ENCODE results near the gene SOS1.

DNA sequence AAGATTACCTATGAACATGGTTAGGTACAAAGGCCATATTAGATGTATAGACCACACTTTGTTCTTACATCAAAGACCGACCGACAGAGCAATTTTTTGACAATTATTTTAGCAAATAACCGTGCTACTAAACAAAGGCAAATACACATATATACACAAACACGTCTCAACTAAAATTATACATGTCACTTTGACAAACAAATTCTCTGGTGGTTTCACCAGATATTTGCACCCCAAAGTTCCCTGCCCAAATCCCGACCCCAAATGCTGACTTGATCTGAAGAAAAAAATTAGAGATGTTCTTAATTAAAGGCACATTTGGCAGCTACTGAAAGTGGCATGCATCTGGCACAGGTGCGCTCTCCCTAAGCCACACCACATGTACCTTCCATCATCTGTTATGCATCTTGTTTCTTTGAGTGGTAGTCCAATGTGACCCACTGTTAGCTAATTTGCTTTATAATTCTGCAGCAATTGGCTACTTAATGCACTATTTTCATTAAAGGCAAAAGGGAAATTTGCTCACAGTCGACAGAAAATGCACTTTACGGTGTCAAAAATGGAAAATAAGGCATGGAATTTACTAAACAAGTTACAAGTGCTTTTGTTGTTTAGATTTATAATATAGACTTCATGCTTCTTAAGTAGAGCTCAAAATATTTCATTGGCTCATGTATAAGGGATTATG is 139.0 kb downstream of the SOS1 start:
- no peak for TF ChIP-seq EZH2 (IDR thresholded peaks at IDR 0.05; ENCODE audit: insufficient read depth, poor library complexity, severe bottlenecking)
- TF ChIP-seq EZH2phosphoT487 (IDR thresholded peaks at IDR 0.05; ENCODE audit: insufficient read depth, low read depth), result no peak

Measured in GM23248 (cell line).